ENCODE measurements around the gene PPARGC1A.

Gene PPARGC1A

GRCh38 chr4:23881674-23882337 lies 8.0 kb downstream of the PPARGC1A start:
- no peak for DNase-seq (ENCODE audit: low read depth, low spot score)

- DNase-seq (ENCODE audit: low read depth, low spot score) = no peak
Observed at GRCh38 chr4:23881052-23881501, 8.8 kb downstream of the PPARGC1A start.

- DNase-seq (ENCODE audit: low read depth, low spot score) = no peak
Observed at GRCh38 chr4:23878912-23879732, 10.7 kb downstream of the PPARGC1A start.

- DNase-seq (ENCODE audit: low read depth, low spot score) = no peak
Observed at GRCh38 chr4:23878246-23878891, 11.5 kb downstream of the PPARGC1A start.

GRCh38 chr4:23877758-23878229 lies 12.1 kb downstream of the PPARGC1A start:
- no peak for DNase-seq (ENCODE audit: low read depth, low spot score)

GRCh38 chr4:23876418-23877089 lies 13.3 kb downstream of the PPARGC1A start:
- no peak for DNase-seq (ENCODE audit: low read depth, low spot score)

GRCh38 chr4:23875317-23875716 lies 14.5 kb downstream of the PPARGC1A start:
- DNase-seq (ENCODE audit: low read depth, low spot score) = no peak

- DNase-seq (ENCODE audit: low read depth, low spot score) = no peak
Observed at GRCh38 chr4:23874536-23874901, 15.3 kb downstream of the PPARGC1A start.

- no peak for DNase-seq (ENCODE audit: low read depth, low spot score)
Observed at GRCh38 chr4:23873717-23874535, 15.9 kb downstream of the PPARGC1A start.

GRCh38 chr4:23871426-23871825 lies 18.4 kb downstream of the PPARGC1A start:
- DNase-seq (ENCODE audit: low read depth, low spot score) = no peak

- DNase-seq (ENCODE audit: low read depth, low spot score) = no peak
Observed at GRCh38 chr4:23866450-23867075, 23.3 kb downstream of the PPARGC1A start.

GRCh38 chr4:23861897-23862296 lies 27.9 kb downstream of the PPARGC1A start:
- no peak for DNase-seq (ENCODE audit: low read depth, low spot score)

- no peak for DNase-seq (ENCODE audit: low read depth, low spot score)
Observed at GRCh38 chr4:23860919-23861318, 28.9 kb downstream of the PPARGC1A start.

GRCh38 chr4:23857367-23857959 lies 32.4 kb downstream of the PPARGC1A start:
- DNase-seq (ENCODE audit: low read depth, low spot score) = no peak

GRCh38 chr4:23856630-23857029 lies 33.2 kb downstream of the PPARGC1A start:
- DNase-seq (ENCODE audit: low read depth, low spot score) = no peak

- DNase-seq (ENCODE audit: low read depth, low spot score) = peak; percentile 15
Observed at GRCh38 chr4:23855912-23856605, 33.8 kb downstream of the PPARGC1A start.

GRCh38 chr4:23853986-23854660 lies 35.7 kb downstream of the PPARGC1A start:
- DNase-seq (ENCODE audit: low read depth, low spot score) = no peak

- DNase-seq (ENCODE audit: low read depth, low spot score) = no peak
Observed at GRCh38 chr4:23851464-23851863, 38.4 kb downstream of the PPARGC1A start.

GRCh38 chr4:23847158-23847557 lies 42.7 kb downstream of the PPARGC1A start:
- no peak for DNase-seq (ENCODE audit: low read depth, low spot score)
